Neural progenitor cell (in vitro differentiated cells): ENCODE results near the gene RAB25.

Source experiments
- EZH2 ChIP-seq: fragments of 200-600 bp; sonication (generic); IDR thresholded peaks from 2 replicates; pipeline ENCODE4 v1.6.1; 2017; ENCODE audit warnings: antibody characterized with exemption, mild to moderate bottlenecking, moderate library complexity
- TF ChIP-seq, protein P1 (sequence below): fragments of 200-600 bp; sonication (generic); IDR thresholded peaks from 2 replicates; pipeline ENCODE4 v1.5.1; 2017; ENCODE audit warnings: antibody characterized with exemption, mild to moderate bottlenecking

DNA sequence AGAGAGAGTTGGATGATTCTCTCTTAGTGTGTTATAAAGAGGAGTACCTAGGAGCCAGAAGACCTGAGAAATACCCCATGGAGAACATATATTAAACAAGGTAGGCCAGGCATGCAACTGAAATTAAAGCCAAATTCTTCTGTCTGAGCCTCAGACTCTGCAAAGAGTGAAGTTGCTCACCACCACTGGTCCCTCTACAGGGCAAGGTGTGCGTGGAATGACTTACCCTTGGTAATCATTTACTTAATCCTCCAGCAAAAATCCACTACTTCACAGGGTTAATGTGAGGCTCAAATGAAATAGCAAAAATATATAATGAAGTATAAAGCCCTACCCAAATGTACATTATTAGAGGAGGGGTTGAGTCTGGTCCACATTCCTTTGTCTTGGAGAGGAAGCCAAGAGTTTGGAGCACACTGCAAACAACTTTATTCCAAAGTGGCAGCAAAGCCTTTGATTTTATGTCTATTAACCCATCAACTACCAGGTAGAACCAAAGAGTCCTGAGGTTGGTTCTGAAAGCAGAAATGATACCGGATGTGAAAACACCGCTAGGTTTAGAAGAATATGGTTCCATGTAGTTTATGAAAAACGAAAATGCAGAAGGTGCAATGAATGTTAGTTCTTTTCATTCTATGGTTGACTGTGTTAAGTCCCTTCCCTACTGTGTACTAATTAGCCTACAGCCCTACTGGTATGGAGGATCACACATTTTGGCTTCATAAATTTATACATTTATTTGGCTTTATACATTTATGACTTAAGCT lies 48.7 kb upstream of the RAB25 start:
- TF ChIP-seq, protein P1, sequence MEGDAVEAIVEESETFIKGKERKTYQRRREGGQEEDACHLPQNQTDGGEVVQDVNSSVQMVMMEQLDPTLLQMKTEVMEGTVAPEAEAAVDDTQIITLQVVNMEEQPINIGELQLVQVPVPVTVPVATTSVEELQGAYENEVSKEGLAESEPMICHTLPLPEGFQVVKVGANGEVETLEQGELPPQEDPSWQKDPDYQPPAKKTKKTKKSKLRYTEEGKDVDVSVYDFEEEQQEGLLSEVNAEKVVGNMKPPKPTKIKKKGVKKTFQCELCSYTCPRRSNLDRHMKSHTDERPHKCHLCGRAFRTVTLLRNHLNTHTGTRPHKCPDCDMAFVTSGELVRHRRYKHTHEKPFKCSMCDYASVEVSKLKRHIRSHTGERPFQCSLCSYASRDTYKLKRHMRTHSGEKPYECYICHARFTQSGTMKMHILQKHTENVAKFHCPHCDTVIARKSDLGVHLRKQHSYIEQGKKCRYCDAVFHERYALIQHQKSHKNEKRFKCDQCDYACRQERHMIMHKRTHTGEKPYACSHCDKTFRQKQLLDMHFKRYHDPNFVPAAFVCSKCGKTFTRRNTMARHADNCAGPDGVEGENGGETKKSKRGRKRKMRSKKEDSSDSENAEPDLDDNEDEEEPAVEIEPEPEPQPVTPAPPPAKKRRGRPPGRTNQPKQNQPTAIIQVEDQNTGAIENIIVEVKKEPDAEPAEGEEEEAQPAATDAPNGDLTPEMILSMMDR, result no peak
- no peak for TF ChIP-seq EZH2
